ENCODE measurements around the gene SLC17A2. TPM values are rescaled to one million over a fixed set of nuclear protein-coding genes. Genes with fewer than 3 reads are reported as not detected.
"Not testable (repeated sequence)": the region's sequence is repeated elsewhere in the genome, so short reads cannot be mapped to it uniquely, and the experiment has no call there.

SLC17A2 gene
- total RNA-seq, 4 donors from 2014 or later, result not detected

GRCh38 chr6:25949695-25950094 is 19.2 kb upstream of the SLC17A2 start:
- 78 to 88% methylated on average over 1 of the region's 1 CpG for WGBS, 2 donors (ENCODE audit: low coverage in 1 of 2)
- intact Hi-C loops (cut with DNase I; ENCODE audit: low total_unique reads), result no loop called here
- in situ Hi-C loops (cut with MboI; ENCODE audit: low pct_ligation_motif_present in 1 of 4, low pct_unique_long_range_greater_than_20kb in 1 of 4, low sequenced_read_pairs in 3 of 4), result no loop called here
- no peak overlapping the region for H3K27ac ChIP-seq
- DNase-seq, result no peak
- no peaks in the 10 kb centered on the region for H3K9me3 ChIP-seq
- no peak overlapping the region for H3K4me3 ChIP-seq
- no peaks in the 10 kb centered on the region for H3K4me1 ChIP-seq
- TF ChIP-seq EP300 (IDR thresholded peaks at IDR 0.05; ENCODE audit: low read depth) (no peak), POLR2A (IDR thresholded peaks at IDR 0.05) (no peak), POLR2AphosphoS5 (IDR thresholded peaks at IDR 0.05) (no peak), CTCF (IDR thresholded peaks at IDR 0.05) (no peak)
- H3K27me3 ChIP-seq, result no peaks in the 10 kb centered on the region
- H3K36me3 ChIP-seq, result no peaks in the 10 kb centered on the region

GRCh38 chr6:25947492-25947891 is 17.0 kb upstream of the SLC17A2 start:
- H3K27ac ChIP-seq; H3K4me1 ChIP-seq; H3K4me3 ChIP-seq; intact Hi-C loops (cut with DNase I; ENCODE audit: low total_unique reads); DNase-seq; H3K36me3 ChIP-seq; H3K27me3 ChIP-seq; H3K9me3 ChIP-seq; in situ Hi-C loops (cut with MboI; ENCODE audit: low pct_ligation_motif_present in 1 of 4, low pct_unique_long_range_greater_than_20kb in 1 of 4, low sequenced_read_pairs in 3 of 4): not testable (repeated sequence)
- WGBS, 2 donors (ENCODE audit: low coverage in 1 of 2), result 96% methylated on average over 3 of the region's 3 CpGs; no CpG with 5 or more reads in 1 of the 2 donors

- no peaks in the 10 kb centered on the region for H3K36me3 ChIP-seq
- intact Hi-C loops (cut with DNase I; ENCODE audit: low total_unique reads), result no loop called here
These were observed 16.1 kb upstream of the SLC17A2 start for GRCh38 chr6:25946631-25947030.

GRCh38 chr6:25945738-25946137 is 15.2 kb upstream of the SLC17A2 start:
- intact Hi-C loops (cut with DNase I; ENCODE audit: low total_unique reads); DNase-seq; H3K27ac ChIP-seq; H3K27me3 ChIP-seq; H3K9me3 ChIP-seq; H3K4me3 ChIP-seq; H3K4me1 ChIP-seq; H3K36me3 ChIP-seq; in situ Hi-C loops (cut with MboI; ENCODE audit: low pct_ligation_motif_present in 1 of 4, low pct_unique_long_range_greater_than_20kb in 1 of 4, low sequenced_read_pairs in 3 of 4): not testable (repeated sequence)
- WGBS, 2 donors (ENCODE audit: low coverage in 1 of 2), result 82 to 83% methylated on average over 1 to 3 of the region's 3 CpGs

More at GRCh38 chr6:25946631-25947030, 16.1 kb upstream of the SLC17A2 start:
- no peaks in the 10 kb centered on the region for H3K9me3 ChIP-seq
- H3K27me3 ChIP-seq, result no peaks in the 10 kb centered on the region
- no peak for TF ChIP-seq POLR2AphosphoS5 (IDR thresholded peaks at IDR 0.05)
- no peak for TF ChIP-seq POLR2A (IDR thresholded peaks at IDR 0.05)
- no peak for TF ChIP-seq EP300 (IDR thresholded peaks at IDR 0.05; ENCODE audit: low read depth)
- TF ChIP-seq CTCF (IDR thresholded peaks at IDR 0.05), result no peak
- in situ Hi-C loops (cut with MboI; ENCODE audit: low pct_ligation_motif_present in 1 of 4, low pct_unique_long_range_greater_than_20kb in 1 of 4, low sequenced_read_pairs in 3 of 4), result no loop called here
- 77 to 92% methylated on average over 2 of the region's 2 CpGs for WGBS, 2 donors (ENCODE audit: low coverage in 1 of 2)
- H3K27ac ChIP-seq, result no peak overlapping the region
- no peaks in the 10 kb centered on the region for H3K4me1 ChIP-seq
- no peak for DNase-seq
- no peak overlapping the region for H3K4me3 ChIP-seq

- Histone ChIP-seq H3K4me1 (no peaks in the 10 kb centered on the region), H3K27me3 (no peaks in the 10 kb centered on the region), H3K9me3 (no peaks in the 10 kb centered on the region), H3K36me3 (no peaks in the 10 kb centered on the region), H3K4me3 (no peak overlapping the region), H3K27ac (no peak overlapping the region)
- TF ChIP-seq EP300 (IDR thresholded peaks at IDR 0.05; ENCODE audit: low read depth), result no peak
- no peak for TF ChIP-seq POLR2A (IDR thresholded peaks at IDR 0.05)
- no peak for TF ChIP-seq CTCF (IDR thresholded peaks at IDR 0.05)
- no peak for TF ChIP-seq POLR2AphosphoS5 (IDR thresholded peaks at IDR 0.05)
- WGBS, 2 donors (ENCODE audit: low coverage in 1 of 2), result 56 to 57% methylated on average over 7 to 8 of the region's 8 CpGs
- in situ Hi-C loops (cut with MboI; ENCODE audit: low pct_ligation_motif_present in 1 of 4, low pct_unique_long_range_greater_than_20kb in 1 of 4, low sequenced_read_pairs in 3 of 4), result no loop called here
- intact Hi-C loops (cut with DNase I; ENCODE audit: low total_unique reads), result no loop called here
- no peak for DNase-seq
These were observed 14.4 kb upstream of the SLC17A2 start for GRCh38 chr6:25944688-25945574.
